GM12872 (cell line): Measurements from ENCODE around the gene RGL3.

Source experiments
- CTCF ChIP-seq: IDR thresholded peaks from 3 replicates; pipeline ENCODE4 v1.5.1; 2011; ENCODE audit warnings: low read depth, mild to moderate bottlenecking, low read length, moderate library complexity; ENCODE audit not compliant: insufficient read depth

RGL3 gene

GRCh38 chr19:11383706-11384048 lies 35.4 kb downstream of the RGL3 start:
- TF ChIP-seq CTCF: no peak

GRCh38 chr19:11382898-11383705 lies 36.0 kb downstream of the RGL3 start:
- TF ChIP-seq CTCF: peak; percentile 55

- TF ChIP-seq CTCF: peak; percentile 82
Measured at GRCh38 chr19:11380653-11381537, 38.2 kb downstream of the RGL3 start.

GRCh38 chr19:11379857-11380350 lies 39.2 kb downstream of the RGL3 start:
- TF ChIP-seq CTCF: no peak

- peak; percentile 78 for TF ChIP-seq CTCF
Measured at GRCh38 chr19:11378319-11379189, 40.6 kb downstream of the RGL3 start.

- TF ChIP-seq CTCF: no peak
Measured at GRCh38 chr19:11377756-11378155, 41.4 kb downstream of the RGL3 start.
